LNCaP clone FGC (cell line): ENCODE measurements around the gene DSG4.

Source experiments
- DNase-seq: peaks from one replicate; pipeline ENCODE4 v3.0.0-alpha.2; 2011; ENCODE audit warnings: low read depth
- H3K4me3 ChIP-seq: 2 replicates; pipeline ENCODE4 v1.5.1; 2011; ENCODE audit warnings: mild to moderate bottlenecking, low read depth, low read length, control low read depth
- TF ChIP-seq, protein P1 (sequence below): IDR thresholded peaks from 2 replicates; pipeline ENCODE4 v1.5.1; 2012; ENCODE audit warnings: mild to moderate bottlenecking; ENCODE audit not compliant: control insufficient read depth, insufficient read depth; ENCODE audit errors: extremely low read depth

The DSG4 gene

DNA sequence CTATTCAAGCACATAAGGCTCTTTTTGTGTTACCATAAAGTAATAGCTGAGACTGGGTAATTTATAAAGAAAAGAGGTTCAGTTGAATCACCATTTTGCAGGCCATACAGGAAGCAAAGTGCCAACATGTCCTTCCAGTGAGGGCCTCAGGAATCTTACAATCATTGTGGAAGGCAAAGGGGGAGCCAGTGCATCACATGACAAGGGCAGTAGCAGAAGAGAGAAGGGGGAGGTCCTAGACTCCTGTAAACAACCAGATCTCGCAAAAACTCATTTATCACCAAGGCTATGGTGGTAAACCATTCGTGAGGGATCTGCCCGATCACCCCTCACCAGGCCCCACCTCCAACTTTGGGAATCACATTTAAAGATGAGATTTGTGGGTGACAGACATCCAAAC, 16.7 kb downstream of the DSG4 start:
- TF ChIP-seq, protein P1, sequence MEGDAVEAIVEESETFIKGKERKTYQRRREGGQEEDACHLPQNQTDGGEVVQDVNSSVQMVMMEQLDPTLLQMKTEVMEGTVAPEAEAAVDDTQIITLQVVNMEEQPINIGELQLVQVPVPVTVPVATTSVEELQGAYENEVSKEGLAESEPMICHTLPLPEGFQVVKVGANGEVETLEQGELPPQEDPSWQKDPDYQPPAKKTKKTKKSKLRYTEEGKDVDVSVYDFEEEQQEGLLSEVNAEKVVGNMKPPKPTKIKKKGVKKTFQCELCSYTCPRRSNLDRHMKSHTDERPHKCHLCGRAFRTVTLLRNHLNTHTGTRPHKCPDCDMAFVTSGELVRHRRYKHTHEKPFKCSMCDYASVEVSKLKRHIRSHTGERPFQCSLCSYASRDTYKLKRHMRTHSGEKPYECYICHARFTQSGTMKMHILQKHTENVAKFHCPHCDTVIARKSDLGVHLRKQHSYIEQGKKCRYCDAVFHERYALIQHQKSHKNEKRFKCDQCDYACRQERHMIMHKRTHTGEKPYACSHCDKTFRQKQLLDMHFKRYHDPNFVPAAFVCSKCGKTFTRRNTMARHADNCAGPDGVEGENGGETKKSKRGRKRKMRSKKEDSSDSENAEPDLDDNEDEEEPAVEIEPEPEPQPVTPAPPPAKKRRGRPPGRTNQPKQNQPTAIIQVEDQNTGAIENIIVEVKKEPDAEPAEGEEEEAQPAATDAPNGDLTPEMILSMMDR: no peak
- DNase-seq: no peak

DNA sequence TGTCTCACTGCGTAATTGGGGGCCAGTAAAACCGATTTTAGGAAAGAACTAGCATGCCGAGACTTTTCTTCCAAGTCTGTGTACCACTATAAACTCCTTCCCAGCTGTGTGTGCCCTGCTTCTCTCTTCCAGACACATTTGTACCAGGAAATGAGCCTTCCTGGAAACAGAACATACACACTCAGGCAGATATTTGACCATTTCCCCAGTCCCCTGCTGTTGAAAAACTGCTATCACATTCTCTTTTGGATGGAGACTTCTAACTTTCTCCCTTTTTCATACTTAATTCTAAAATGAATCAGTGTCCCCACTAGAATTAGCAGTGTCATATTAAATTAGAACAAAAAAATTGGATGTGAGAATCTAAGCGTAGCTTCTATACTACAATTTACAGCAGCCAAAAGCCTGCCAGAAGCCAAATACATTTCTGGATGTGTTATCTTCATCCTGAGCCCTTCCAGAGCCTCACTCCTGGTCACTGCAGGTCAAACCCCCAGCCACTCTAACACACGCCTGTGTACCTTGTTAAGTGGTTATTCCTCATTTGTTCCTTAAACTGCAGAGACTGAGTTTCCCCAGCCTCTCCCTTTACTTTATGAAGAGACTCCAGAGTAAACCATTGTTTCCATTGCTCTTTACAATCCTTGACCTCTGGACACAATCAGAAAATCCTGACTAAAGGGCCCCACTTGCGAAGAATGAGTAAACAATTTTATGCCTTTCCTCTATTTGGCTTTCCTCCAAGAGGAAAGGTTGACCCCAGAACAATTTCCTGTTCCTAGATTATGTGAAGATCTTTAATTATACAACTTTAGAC, 20.4 kb downstream of the DSG4 start:
- TF ChIP-seq, protein P1: no peak
- DNase-seq: no peak
- H3K4me3 ChIP-seq: no peak overlapping the region

More for the DNA sequence above, 16.7 kb downstream of the DSG4 start:
- H3K4me3 ChIP-seq: no peak overlapping the region

DNA sequence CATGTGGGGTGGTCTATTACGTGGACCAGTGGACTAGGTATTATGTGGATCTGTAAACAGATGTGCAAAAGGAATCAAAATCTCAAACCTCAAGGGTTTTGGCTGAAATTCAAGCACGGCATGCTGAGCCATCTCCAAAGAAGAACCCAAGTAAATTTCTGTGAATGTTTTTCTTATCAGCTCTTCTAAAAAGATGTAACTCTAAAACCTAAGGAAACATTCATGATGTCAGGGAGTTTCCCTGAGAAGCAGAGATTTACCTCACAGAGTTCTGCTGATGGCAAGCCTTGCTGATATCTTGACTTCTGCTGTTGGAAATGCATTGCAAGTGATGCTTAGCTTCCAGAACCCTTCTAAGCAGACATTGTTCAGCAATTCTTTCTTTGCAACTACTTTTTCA, 21.6 kb downstream of the DSG4 start:
- TF ChIP-seq, protein P1: no peak
- no peak for DNase-seq

DNA sequence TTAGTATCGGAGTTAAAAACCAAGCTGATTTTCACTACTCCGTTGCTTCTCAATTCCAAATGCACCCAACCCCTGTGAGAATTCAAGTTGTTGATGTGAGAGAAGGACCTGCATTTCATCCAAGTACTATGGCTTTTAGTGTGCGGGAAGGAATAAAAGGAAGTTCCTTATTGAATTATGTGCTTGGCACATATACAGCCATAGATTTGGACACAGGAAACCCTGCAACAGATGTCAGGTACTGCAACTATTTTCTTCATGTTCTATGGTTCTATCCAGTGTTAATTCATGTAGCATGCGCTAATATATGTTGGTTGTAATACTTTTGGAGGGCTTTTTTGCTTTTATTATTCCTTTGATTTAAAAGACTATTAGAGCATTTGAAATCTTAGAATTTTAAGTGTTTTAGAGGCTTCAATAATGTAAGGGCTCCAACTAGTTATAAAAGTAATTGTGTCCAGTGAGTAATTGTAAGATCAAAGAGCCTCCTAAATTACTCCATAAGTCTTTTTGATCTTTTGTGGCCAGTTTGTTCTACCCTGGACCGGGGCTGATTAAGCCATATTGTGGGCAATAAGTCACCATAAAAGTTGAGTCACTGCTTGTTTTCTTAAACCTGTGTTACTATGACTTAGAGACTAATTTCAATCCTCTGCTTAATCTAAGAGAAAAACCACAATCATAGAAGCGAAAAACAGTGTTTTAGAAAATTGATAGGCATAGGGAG, 22.9 kb downstream of the DSG4 start:
- TF ChIP-seq, protein P1: no peak
- DNase-seq: no peak
- no peak overlapping the region for H3K4me3 ChIP-seq

More for the DNA sequence above, 21.6 kb downstream of the DSG4 start:
- H3K4me3 ChIP-seq: no peak overlapping the region

DNA sequence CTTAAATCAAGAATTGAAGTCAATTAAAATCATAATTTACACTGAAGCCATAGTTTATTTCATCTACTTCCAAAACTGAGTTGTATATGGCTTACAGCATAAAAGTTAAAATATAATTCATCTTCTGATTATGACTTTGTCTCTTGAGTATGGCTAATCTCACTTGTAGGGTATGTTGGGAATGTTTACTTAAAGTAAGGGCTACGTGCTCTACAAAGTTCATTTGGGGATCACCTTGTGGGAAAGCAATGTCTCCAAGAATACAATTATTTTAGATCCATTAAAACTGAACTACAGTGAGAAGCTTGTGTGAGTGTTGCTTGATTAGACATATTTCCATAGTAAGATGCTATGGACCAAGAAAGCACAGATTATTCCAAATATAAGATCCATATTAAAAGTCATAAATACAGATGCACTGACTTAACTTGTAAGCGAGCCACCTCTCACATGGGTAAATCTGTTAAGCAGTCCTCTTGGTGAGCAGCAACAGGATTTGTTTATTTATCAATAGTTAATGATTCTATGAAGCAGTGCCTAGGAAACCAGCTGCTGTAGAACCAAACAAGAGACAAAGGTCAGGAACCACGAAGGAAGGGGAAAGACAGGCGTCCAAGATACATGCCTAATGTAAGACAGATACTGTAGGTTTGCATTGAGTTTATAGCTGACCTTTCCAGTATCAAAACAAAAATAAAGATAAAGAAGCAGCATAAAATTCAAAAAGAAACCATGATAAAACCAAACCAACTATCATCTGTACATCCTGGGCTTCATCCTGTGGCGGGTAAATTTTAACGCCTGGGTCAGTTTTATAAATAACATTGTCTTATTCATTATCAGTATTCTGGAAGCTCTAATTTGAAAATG, 24.8 kb downstream of the DSG4 start:
- no peak for DNase-seq
- TF ChIP-seq, protein P1: no peak
- H3K4me3 ChIP-seq: no peak overlapping the region

DNA sequence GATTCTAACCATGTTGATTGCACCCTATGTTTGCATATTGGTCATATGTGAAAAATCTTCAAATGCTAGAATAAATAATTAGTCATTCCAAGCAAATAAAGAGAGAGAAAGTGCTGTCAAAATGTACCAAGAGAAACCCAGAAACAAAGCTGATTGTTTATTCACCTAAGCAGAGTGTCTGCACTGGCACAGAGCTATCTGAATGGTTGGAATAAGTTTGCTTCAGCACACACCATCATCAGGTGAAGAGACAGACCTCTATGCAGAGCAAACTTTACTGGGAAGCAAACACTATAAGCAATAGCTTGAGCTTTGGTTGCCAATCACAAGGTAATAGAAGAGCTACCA, 25.4 kb downstream of the DSG4 start:
- TF ChIP-seq, protein P1: no peak
- DNase-seq: peak; percentile 42
- H3K4me3 ChIP-seq: no peak overlapping the region
